WTC11 (cell line): ENCODE data around the gene MED8.

ENCODE experiments used
- E2F4 ChIP-seq: sonication (generic); formaldehyde crosslinking; IDR thresholded peaks from 2 replicates; pipeline ENCODE4 v1.8.1; 2022; ENCODE audit warnings: low read depth, mild to moderate bottlenecking, moderate library complexity, missing genetic modification reagents, borderline replicate concordance
- ESRRA ChIP-seq: sonication (generic); formaldehyde crosslinking; IDR thresholded peaks from 2 replicates; pipeline ENCODE4 v1.8.1; 2022; ENCODE audit warnings: mild to moderate bottlenecking, missing genetic modification reagents, borderline replicate concordance
- ETV6 ChIP-seq: sonication (generic); formaldehyde crosslinking; IDR thresholded peaks from 2 replicates; pipeline ENCODE4 v1.8.1; 2022; ENCODE audit warnings: mild to moderate bottlenecking, missing genetic modification reagents
- MYBL2 ChIP-seq: sonication (generic); formaldehyde crosslinking; IDR thresholded peaks from 2 replicates; pipeline ENCODE4 v1.8.1; 2023; ENCODE audit warnings: mild to moderate bottlenecking, moderate library complexity, missing genetic modification reagents
- NR3C1 ChIP-seq: sonication (generic); formaldehyde crosslinking; conservative IDR thresholded peaks from 2 replicates; pipeline ENCODE4 v1.8.1; 2023; ENCODE audit warnings: low read depth, mild to moderate bottlenecking, missing genetic modification reagents
- SP1 ChIP-seq: sonication (generic); formaldehyde crosslinking; conservative IDR thresholded peaks from 2 replicates; pipeline ENCODE4 v1.8.1; 2022; ENCODE audit warnings: missing genetic modification reagents
- TF ChIP-seq, protein P1 (sequence below): fragments of 200-600 bp; IDR thresholded peaks from 2 replicates; pipeline ENCODE4 v1.8.0; 2022; ENCODE audit warnings: antibody characterized with exemption
- TF ChIP-seq, protein P2 (sequence below): sonication (generic); formaldehyde crosslinking; IDR thresholded peaks from 2 replicates; pipeline ENCODE4 v1.8.0; 2022; ENCODE audit warnings: mild to moderate bottlenecking, missing genetic modification reagents
- TF ChIP-seq, protein P3 (sequence below): sonication (generic); formaldehyde crosslinking; IDR thresholded peaks from 2 replicates; pipeline ENCODE4 v1.8.1; 2023; ENCODE audit warnings: mild to moderate bottlenecking, moderate library complexity, missing genetic modification reagents

- TF ChIP-seq, protein P1, sequence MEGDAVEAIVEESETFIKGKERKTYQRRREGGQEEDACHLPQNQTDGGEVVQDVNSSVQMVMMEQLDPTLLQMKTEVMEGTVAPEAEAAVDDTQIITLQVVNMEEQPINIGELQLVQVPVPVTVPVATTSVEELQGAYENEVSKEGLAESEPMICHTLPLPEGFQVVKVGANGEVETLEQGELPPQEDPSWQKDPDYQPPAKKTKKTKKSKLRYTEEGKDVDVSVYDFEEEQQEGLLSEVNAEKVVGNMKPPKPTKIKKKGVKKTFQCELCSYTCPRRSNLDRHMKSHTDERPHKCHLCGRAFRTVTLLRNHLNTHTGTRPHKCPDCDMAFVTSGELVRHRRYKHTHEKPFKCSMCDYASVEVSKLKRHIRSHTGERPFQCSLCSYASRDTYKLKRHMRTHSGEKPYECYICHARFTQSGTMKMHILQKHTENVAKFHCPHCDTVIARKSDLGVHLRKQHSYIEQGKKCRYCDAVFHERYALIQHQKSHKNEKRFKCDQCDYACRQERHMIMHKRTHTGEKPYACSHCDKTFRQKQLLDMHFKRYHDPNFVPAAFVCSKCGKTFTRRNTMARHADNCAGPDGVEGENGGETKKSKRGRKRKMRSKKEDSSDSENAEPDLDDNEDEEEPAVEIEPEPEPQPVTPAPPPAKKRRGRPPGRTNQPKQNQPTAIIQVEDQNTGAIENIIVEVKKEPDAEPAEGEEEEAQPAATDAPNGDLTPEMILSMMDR = no peak
- TF ChIP-seq, protein P2, sequence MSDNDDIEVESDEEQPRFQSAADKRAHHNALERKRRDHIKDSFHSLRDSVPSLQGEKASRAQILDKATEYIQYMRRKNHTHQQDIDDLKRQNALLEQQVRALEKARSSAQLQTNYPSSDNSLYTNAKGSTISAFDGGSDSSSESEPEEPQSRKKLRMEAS (CRISPR knock-in tag) = no peak
- TF ChIP-seq SP1 (CRISPR knock-in tag) (no peak), ESRRA (CRISPR knock-in tag) (no peak), E2F4 (CRISPR knock-in tag) (no peak), NR3C1 (CRISPR knock-in tag) (no peak), ETV6 (CRISPR knock-in tag) (no peak), MYBL2 (CRISPR knock-in tag) (no peak)
- TF ChIP-seq, protein P3, sequence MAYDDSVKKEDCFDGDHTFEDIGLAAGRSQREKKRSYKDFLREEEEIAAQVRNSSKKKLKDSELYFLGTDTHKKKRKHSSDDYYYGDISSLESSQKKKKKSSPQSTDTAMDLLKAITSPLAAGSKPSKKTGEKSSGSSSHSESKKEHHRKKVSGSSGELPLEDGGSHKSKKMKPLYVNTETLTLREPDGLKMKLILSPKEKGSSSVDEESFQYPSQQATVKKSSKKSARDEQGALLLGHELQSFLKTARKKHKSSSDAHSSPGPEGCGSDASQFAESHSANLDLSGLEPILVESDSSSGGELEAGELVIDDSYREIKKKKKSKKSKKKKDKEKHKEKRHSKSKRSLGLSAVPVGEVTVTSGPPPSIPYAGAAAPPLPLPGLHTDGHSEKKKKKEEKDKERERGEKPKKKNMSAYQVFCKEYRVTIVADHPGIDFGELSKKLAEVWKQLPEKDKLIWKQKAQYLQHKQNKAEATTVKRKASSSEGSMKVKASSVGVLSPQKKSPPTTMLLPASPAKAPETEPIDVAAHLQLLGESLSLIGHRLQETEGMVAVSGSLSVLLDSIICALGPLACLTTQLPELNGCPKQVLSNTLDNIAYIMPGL = no peak
These were observed 5.9 kb upstream of the MED8 start for GRCh38 chr1:43395523-43395922.
